ENCODE data around the gene IQUB.
"Not testable (repeated sequence)": the region's sequence is repeated elsewhere in the genome, so short reads cannot be mapped to it uniquely, and the experiment has no call there.

The IQUB gene

GRCh38 chr7:123538897-123539296 lies 4.5 kb upstream of the IQUB start:
- peak; percentile 13 for DNase-seq

- no peak for DNase-seq
These were observed 3.9 kb upstream of the IQUB start for GRCh38 chr7:123538189-123538714.

GRCh38 chr7:123537026-123537642 lies 2.7 kb upstream of the IQUB start:
- DNase-seq = peak; percentile 36

- peak; percentile 24 for DNase-seq
These were observed 1.1 kb upstream of the IQUB start for GRCh38 chr7:123535517-123535916.

- DNase-seq = peak; percentile 73
These were observed 439 bp downstream of the IQUB start for GRCh38 chr7:123533929-123534382.

- DNase-seq = no peak
These were observed 860 bp downstream of the IQUB start for GRCh38 chr7:123533553-123533917.

GRCh38 chr7:123532788-123533552 lies 1.4 kb downstream of the IQUB start:
- peak; percentile 16 for DNase-seq

GRCh38 chr7:123532343-123532742 lies 2.1 kb downstream of the IQUB start:
- not testable (repeated sequence) for DNase-seq

GRCh38 chr7:123530035-123530591 lies 4.3 kb downstream of the IQUB start:
- DNase-seq = not testable (repeated sequence)

GRCh38 chr7:123528265-123528664 lies 6.1 kb downstream of the IQUB start:
- DNase-seq = peak; percentile 38

GRCh38 chr7:123527712-123528225 lies 6.6 kb downstream of the IQUB start:
- DNase-seq = peak; percentile 14

GRCh38 chr7:123526533-123526932 lies 7.9 kb downstream of the IQUB start:
- not testable (repeated sequence) for DNase-seq

GRCh38 chr7:123522066-123522465 lies 12.3 kb downstream of the IQUB start:
- no peak for DNase-seq

- DNase-seq = no peak
These were observed 29.2 kb downstream of the IQUB start for GRCh38 chr7:123505221-123505620.

GRCh38 chr7:123502201-123502600 lies 32.2 kb downstream of the IQUB start:
- DNase-seq = no peak

GRCh38 chr7:123500878-123501489 lies 33.4 kb downstream of the IQUB start:
- no peak for DNase-seq

- DNase-seq = no peak
These were observed 35.0 kb downstream of the IQUB start for GRCh38 chr7:123499211-123499970.

GRCh38 chr7:123498601-123499000 lies 35.8 kb downstream of the IQUB start:
- DNase-seq = no peak

GRCh38 chr7:123498031-123498430 lies 36.4 kb downstream of the IQUB start:
- no peak for DNase-seq

GRCh38 chr7:123494193-123494796 lies 40.1 kb downstream of the IQUB start:
- peak; percentile 67 for DNase-seq

GRCh38 chr7:123492485-123492884 lies 41.9 kb downstream of the IQUB start:
- DNase-seq = peak; percentile 28

- DNase-seq = no peak
These were observed 48.7 kb downstream of the IQUB start for GRCh38 chr7:123485721-123486120.

Measured in NCI-H69 (cell line).